NCI-H524 (cell line): ENCODE results near the gene CACNA1F.
"Not testable (repeated sequence)": the region's sequence is repeated elsewhere in the genome, so short reads cannot be mapped to it uniquely, and the experiment has no call there.

Source experiments
- DNase-seq, 2 experiments: peaks; one replicate each; lab custom pipeline; 2025; lab: John Stamatoyannopoulos, UW

The CACNA1F gene

GRCh38 chrX:49176421-49177326 lies 56.5 kb downstream of the CACNA1F start:
- DNase-seq, result no peak

GRCh38 chrX:49175435-49176274 lies 57.5 kb downstream of the CACNA1F start:
- DNase-seq, result no peak

GRCh38 chrX:49174723-49175122 lies 58.4 kb downstream of the CACNA1F start:
- no peak for DNase-seq

- DNase-seq, result not testable (repeated sequence)
These were observed 59.6 kb downstream of the CACNA1F start for GRCh38 chrX:49173544-49173943.

GRCh38 chrX:49172280-49172780 lies 60.8 kb downstream of the CACNA1F start:
- DNase-seq, result peak; percentile 31 to 65

- DNase-seq, result peak; percentile 59 to 68
These were observed 61.3 kb downstream of the CACNA1F start, which contains the start of gene PLP2 for GRCh38 chrX:49171752-49172279. Gene PLP2, plus strand, starts transcription at chrX:49171898. Its CDS starts 103 bp downstream, at chrX:49172001.

- no peak for DNase-seq
These were observed 65.4 kb downstream of the CACNA1F start for GRCh38 chrX:49167740-49168108.

- no peak for DNase-seq
These were observed 66.0 kb downstream of the CACNA1F start for GRCh38 chrX:49166914-49167739.

GRCh38 chrX:49165901-49166881 lies 66.9 kb downstream of the CACNA1F start:
- peak; percentile 82 to 89 for DNase-seq

GRCh38 chrX:49164589-49165360 lies 68.4 kb downstream of the CACNA1F start:
- no peak for DNase-seq

- peak; percentile 63 to 78 for DNase-seq
These were observed 69.4 kb downstream of the CACNA1F start for GRCh38 chrX:49163555-49164419.

- no peak for DNase-seq
These were observed 70.5 kb downstream of the CACNA1F start, which contains the start of gene MAGIX for GRCh38 chrX:49162620-49163019. Gene MAGIX, plus strand, starts transcription at chrX:49162758. Its CDS starts 132 bp downstream, at chrX:49162890.

- no peak for DNase-seq
These were observed 71.5 kb downstream of the CACNA1F start for GRCh38 chrX:49161632-49162031.

GRCh38 chrX:49160908-49161307 lies 72.2 kb downstream of the CACNA1F start:
- DNase-seq, result no peak

- DNase-seq, result no peak
These were observed 75.9 kb downstream of the CACNA1F start for GRCh38 chrX:49157194-49157593.

GRCh38 chrX:49155900-49156837 lies 77.0 kb downstream of the CACNA1F start:
- peak; percentile 75 to 85 for DNase-seq
